GM19452 (cell line): ENCODE measurements around the gene GDAP1L1.

Experiments used
- ATAC-seq: cut with Tn5 transposase; IDR thresholded peaks from one replicate; pipeline ENCODE4 v1.9.1; 2021; ENCODE audit not compliant: unreplicated experiment

The GDAP1L1 gene

DNA sequence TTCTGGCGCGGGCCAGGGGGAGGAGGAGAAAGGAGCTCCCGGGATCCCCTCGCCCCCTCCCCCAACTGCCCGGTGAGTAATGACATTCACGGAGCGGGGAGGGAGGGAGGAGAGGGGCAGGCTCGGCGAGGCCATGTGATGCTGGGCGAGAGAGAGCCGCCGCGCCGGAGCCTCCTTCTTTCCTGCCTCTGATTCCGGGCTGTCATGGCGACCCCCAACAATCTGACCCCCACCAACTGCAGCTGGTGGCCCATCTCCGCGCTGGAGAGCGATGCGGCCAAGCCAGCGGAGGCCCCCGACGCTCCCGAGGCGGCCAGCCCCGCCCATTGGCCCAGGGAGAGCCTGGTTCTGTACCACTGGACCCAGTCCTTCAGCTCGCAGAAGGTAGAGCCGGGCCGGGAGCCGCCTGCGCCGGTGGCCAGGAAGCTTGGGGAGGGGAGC lies at the start of gene GDAP1L1:
Gene GDAP1L1 (plus strand): TSS at position 178 of the 441 bp plus-strand sequence. CDS start 27 bp downstream, at position 205.
- no peak for ATAC-seq

DNA sequence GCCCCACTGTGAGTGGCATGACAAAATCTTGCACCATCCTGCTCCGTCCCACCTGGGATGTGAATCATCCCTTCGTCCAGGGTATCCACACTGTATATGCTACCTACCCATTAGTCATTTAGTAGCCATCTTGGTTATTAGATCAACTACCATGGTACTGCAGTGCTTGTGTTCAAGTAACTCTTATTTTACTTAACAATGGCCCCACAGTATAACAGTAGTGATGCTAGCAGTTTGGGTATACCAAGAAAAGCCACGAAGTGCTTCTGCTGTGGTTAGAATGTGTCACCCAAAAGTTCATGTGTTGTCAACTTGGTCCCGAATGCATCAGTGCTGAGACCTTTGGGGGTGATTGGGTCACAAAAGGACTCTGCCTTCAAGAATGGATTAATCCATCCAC lies 48.2 kb upstream of the GDAP1L1 start:
- no peak for ATAC-seq

DNA sequence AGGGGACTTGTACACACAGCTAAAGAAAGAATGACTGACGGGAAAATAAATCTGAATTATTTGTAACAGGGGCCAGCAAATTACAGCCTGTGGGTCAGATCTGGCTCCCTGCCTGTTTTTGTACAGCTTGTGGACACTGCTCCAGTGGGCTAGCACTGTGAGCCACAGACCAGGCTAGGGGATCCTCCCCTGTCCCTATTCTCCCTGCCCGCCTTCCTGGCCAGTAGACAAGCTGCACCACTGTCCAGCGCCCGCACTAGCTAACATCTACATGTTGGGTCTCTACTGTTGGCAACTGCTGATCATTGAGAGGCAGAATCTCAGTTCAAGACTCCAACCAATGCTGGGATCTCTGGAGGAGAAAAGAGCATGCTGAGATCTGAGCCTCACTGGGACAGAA lies 47.2 kb upstream of the GDAP1L1 start:
- no peak for ATAC-seq

GRCh38 chr20:44200371-44200770 lies 46.7 kb upstream of the GDAP1L1 start:
- ATAC-seq, result no peak

DNA sequence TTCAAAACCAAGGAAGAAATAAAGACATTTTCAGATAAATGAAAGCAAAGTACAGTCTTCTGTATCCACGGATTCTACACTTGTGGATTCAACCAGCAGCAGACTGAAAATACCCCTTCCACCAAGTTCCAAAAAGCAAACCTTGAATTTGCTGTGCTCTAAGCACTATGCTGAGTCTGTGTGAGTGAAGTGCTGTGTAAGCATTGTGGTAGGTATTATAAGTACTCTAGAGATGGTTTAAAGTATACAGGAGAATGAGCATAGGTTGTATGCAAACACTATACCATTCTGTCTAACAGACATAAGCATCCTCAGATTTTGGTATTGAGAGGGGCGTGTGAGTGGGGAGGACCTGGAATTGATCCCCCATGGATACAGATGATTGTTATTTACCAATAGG lies 46.1 kb upstream of the GDAP1L1 start:
- no peak for ATAC-seq

DNA sequence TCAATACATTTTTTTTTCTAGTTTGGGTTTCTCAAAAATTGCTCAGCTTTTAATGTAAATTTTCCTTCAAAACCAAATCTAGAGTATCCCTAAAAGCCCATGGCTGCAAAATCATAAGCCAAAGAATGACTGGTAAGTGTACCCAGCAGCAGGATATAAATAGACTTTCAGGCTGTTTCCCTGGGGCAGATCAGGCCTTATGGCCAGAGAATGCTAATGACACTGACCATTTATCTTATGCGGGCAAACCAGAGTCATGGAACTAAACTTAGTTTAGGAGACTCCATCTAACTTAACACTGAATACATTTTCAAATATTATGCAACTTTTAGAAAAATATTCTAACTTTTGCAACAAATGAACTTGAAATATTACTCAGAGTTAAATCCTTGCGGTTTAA lies 43.9 kb upstream of the GDAP1L1 start:
- no peak for ATAC-seq

GRCh38 chr20:44204156-44204831 lies 42.8 kb upstream of the GDAP1L1 start:
- no peak for ATAC-seq

DNA sequence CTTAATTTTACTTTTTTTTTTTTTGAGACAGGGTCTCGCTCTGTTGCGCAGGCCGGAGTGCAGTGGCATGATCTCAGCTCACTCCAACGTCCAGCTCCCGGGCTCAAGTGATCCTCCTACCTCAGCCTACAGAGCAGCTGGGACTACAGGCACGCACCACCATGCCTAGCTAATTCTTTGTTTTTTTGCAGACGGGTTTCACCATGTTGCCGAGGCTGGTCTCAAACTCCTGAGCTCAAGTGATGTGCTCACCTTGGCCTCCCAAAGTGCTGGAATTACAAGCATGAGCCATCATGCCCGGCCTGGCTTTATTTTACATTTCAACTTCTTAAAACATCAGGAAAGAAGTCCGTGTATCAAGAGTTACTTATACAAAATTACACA lies 42.3 kb upstream of the GDAP1L1 start:
- no peak for ATAC-seq

DNA sequence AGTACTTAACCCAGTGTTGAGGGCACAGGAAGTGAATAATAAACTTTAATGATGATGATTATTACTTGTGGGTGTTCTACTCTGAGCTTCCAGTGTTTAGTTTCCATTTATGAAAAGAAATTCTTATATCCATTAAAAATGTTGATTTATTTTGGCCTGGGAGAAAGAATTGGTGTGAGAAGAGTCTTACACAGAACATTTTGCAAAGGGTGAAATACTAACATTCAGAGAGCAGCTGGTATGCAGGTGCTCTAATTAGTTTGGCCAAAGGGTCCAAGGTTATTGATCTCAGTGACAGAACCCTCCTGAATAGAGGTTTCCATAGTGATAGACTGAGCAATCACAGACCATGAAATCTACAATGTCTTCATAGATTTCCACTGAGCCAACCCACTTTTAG lies 41.0 kb upstream of the GDAP1L1 start:
- ATAC-seq, result no peak

GRCh38 chr20:44207126-44207723 lies 39.9 kb upstream of the GDAP1L1 start:
- no peak for ATAC-seq

GRCh38 chr20:44208165-44208564 lies 38.9 kb upstream of the GDAP1L1 start:
- no peak for ATAC-seq

- ATAC-seq, result no peak
Measured at GRCh38 chr20:44208770-44209169, 38.3 kb upstream of the GDAP1L1 start.

DNA sequence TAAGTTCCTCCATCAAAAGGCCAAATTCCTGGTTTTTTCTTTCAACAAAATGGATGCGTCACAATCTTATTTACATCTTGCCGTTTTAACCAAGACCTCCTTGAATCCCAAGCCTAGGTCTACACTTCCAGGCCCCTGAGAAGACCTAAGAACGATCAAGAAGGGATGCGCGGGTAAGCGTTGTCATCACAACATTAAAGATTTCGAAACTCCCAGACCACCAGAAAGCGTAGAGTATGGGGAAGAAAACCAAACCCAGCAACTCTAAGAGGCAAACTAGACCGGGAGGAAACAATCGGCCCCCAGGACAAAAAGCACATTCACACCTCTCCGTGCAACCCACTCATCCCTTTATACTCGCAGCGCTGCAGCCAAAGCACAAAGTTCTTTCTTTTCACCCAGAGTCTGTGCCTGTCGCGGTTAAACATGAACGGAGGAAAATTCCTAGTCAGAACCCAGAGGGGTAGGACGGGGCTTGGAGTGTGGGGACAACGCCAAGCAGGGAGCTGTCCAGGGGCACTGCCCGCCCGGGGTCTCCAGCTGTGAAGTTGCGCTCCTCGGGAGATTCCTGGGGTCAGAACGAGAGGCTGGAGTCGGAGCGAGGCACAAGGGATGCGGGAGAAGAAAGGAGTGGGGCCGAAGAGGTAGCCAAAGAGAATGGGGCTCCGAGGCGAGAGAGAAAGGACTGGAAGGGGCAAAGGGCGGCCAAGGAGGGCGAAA lies 37.3 kb upstream of the GDAP1L1 start:
- ATAC-seq, result no peak

- ATAC-seq, result peak; percentile 84
Measured at GRCh38 chr20:44210406-44211176, 36.5 kb upstream of the GDAP1L1 start, which contains the start of gene OSER1. TSS of gene OSER1 (minus strand) at chr20:44210771. CDS start at chr20:44206957, 3,814 bp downstream.

- ATAC-seq, result no peak
Measured at GRCh38 chr20:44211177-44212039, 35.7 kb upstream of the GDAP1L1 start.

DNA sequence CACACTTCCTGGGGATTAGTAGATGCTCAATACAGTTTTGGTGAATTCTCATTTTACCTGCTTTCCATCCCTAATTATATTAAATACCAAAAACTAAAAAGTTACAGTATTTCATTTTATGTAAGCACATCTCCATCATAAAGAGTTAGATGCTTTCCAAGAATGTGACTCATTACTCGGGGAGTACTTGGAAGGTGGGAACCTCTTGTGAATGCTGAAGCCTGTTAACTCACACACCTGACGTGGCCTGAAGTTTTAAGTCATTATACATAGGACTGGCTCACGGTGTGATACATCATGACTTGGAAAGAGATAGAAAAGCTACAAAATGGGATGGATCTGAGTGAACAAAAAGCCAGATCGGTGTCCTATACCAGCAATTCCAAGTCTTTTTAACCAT lies 34.3 kb upstream of the GDAP1L1 start:
- no peak for ATAC-seq

- ATAC-seq, result no peak
Measured at GRCh38 chr20:44215125-44215524, 32.0 kb upstream of the GDAP1L1 start.

- ATAC-seq, result no peak
Measured at GRCh38 chr20:44217342-44218092, 29.6 kb upstream of the GDAP1L1 start.

DNA sequence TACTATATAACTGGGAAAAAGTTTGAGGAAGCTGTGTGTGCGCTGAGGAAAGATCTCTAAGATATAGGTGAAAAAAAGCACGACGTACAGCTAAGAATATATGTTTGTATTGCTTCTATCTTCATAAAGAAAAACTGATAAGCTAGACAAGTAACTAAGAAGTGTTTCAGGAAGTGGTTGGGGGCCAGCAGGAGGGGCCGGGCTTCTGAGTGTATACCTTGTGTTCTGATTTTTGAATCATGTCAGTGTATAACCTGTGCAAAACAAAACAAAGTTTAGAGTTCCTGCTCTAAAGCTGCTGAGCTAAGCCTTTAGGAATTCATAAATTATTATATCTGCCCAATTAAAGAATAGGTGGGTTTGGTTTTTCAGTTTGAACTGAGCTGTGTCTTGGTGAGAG lies 28.7 kb upstream of the GDAP1L1 start:
- no peak for ATAC-seq
